GM11168 (cell line): ENCODE data around the gene KLHDC7B.
"Not testable (repeated sequence)": the region's sequence is repeated elsewhere in the genome, so short reads cannot be mapped to it uniquely, and the experiment has no call there.

Experiments
- in situ Hi-C: fragments of 300-500 bp; cut with MboI; formaldehyde crosslinking; loops from one replicate; pipeline ENCODE4 v1.12.0; 2022; ENCODE audit warnings: low sequenced_read_pairs; ENCODE audit not compliant: unreplicated experiment

KLHDC7B gene

DNA sequence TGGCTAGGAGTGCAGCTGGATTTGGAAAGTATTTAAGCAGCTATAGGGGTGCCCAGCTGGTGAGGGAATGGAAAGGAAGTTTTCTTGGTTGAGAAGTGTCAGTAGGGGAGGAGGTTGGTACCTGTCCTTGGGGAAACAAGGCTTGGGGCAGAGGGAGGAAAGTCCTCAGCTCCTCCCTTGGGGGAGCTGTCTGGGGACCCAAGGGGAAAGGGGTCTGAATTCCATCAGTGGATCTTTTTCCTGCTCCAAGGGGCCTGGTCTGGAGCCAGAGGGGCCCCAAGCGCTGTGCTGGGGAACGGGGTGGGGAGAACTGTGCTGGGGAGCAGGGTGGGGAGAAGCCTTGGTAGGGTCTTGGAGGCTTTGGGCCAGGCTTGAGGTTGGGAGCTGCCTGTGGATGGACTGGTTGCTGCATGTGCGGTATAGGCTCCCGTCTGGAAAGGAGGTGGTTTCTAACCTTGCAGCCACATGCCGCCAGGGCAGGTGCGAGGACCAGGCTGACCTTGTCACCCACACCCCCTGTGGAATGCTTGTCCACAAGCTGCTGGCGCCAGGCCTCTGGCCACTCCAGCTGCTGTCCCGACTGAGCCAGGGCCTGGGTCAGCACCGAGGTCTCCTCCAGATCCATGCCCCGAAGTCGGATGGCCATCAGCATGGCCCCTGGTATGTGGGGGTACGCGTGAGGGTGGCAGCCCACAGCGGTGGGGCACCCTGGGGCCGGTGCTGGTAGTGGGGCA is 16.9 kb upstream of the KLHDC7B start:
- in situ Hi-C loops: no loop called here

DNA sequence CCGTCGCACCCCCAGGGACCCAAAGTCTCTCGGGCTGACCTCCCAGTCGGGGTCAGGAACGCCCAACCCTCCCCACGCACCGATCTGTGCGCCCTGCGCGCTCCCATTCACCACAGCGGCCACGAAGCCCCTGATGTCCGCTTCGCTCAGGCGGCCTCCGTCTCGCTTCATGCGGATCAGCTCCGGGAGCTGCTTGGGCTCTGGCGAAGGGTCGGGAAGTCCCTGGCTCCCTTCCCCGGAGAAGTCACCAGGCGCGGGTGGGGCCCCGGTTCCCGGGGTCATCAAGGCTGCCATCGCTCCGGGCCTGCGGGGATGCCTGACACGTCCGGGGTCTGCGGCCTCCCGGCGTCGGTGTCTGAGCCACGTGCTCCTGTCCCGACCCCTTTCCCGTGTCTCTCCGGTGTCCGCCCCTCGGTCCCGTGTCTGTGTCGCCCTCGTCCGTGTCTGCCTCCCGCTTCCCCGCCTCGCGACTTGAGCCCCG is 16.2 kb upstream of the KLHDC7B start:
- in situ Hi-C loops: no loop called here

GRCh38 chr22:50529897-50530579 is 15.7 kb upstream of the KLHDC7B start, which contains the start of gene TYMP:
TSS of gene TYMP (minus strand) at chr22:50530012. CDS start at chr22:50529709, 303 bp downstream.
- in situ Hi-C loops: no loop called here

- in situ Hi-C loops: no loop called here
Measured at GRCh38 chr22:50530580-50530876, 15.2 kb upstream of the KLHDC7B start.

DNA sequence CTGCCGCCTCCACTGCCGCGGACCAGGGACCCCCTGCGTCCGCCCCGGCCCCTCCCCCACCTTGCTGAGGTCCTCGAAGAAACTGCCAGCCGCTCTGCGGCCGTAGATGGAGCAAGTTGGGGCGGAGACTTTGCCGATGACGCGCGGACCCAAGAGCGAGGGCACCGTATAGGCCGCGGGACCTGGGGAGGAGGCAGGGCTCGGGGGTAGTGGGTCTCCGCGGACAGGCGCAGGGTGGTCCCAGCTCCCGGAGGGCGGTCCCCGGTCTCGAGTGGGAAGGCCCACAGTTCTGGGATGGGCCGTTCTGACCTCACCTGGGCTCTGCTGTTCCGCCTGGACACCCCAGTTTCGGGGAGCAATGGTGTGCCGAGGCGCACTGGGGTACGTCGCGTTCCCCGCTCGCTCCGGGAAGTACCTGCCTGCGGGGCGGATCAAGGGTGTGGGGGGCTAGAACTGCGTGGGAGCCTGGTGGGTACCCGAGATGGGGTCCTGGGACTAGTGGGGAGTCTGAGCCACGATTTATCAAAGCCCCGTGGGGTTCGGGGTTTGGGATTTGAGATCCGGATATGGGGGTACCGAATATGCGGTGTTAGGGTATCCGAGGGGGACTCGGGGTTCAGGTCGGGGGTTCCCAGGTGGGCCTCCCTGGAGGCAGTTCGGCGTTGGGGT is 14.7 kb upstream of the KLHDC7B start:
- in situ Hi-C loops: no loop called here

- in situ Hi-C loops: no loop called here
Measured at GRCh38 chr22:50531546-50531961, 14.1 kb upstream of the KLHDC7B start.

- in situ Hi-C loops: no loop called here
Measured at GRCh38 chr22:50531962-50532674, 13.6 kb upstream of the KLHDC7B start.

DNA sequence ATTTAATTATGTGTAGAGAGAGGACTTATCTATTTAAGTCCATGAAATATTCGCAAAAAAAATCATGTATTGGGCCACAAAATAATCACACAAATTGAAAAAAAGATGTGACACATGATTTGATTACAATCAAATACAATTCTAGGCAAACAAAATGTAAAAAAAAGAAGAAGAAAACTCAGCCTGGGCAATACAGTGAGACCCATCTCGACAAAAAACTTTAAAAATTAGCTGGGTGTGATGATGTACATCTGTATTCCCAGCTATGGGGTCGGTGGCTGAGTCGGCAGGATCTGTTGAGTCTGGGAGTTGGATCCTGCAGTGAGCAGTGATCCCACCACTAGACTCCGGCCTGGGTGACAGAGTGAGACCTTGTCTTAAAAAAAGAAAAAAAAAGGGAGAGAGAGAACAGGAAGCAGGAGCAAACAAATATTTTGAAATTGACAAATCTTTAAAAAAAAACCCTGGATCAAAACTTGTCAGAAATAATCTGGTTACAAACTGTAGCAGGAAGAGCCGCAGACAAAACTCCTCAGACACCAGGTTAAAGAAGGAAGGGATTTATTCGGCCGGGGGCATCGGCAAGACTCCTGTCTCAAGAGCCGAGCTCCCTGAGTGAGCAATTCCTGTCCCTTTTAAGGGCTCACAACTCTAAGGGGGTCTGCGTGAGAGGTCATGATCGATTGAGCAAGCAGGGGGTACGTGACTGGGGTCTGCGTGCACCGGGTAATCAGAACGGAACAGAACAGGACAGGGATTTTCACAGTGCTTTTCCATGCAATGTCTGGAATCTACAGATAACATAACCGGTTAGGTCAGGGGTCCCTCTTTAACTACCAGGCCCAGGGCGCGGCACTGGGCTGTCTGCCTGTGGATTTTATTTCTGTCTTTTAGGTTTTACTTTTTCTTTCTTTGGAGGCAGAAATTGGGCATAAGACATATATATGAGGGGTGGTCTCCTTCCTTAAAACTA is 12.6 kb upstream of the KLHDC7B start:
- in situ Hi-C loops: no loop called here

- in situ Hi-C loops: not testable (repeated sequence)
Measured at GRCh38 chr22:50533856-50534711, 11.6 kb upstream of the KLHDC7B start.

GRCh38 chr22:50535113-50535512 is 10.6 kb upstream of the KLHDC7B start:
- in situ Hi-C loops: no loop called here

DNA sequence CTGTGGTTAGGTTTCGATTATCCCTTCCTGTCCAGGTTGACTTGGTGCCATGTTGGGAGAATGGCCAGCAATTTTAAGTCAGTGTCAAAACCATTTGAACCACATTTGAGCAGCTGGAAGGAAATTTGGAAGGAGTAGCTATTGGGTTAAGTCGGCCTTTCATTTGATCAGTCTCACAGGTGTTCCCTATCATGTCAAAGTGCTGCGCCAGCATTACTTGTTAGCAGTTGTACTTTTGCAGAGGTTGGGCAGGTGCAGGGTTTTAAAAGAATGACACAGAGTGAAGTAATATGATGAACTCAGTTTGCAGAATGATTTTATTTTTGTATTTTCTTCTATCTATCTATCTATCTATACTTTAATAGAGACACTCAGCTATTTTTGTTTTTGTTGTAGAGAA is 9.5 kb upstream of the KLHDC7B start:
- in situ Hi-C loops: no loop called here

GRCh38 chr22:50537765-50538164 is 7.9 kb upstream of the KLHDC7B start:
- in situ Hi-C loops: no loop called here

DNA sequence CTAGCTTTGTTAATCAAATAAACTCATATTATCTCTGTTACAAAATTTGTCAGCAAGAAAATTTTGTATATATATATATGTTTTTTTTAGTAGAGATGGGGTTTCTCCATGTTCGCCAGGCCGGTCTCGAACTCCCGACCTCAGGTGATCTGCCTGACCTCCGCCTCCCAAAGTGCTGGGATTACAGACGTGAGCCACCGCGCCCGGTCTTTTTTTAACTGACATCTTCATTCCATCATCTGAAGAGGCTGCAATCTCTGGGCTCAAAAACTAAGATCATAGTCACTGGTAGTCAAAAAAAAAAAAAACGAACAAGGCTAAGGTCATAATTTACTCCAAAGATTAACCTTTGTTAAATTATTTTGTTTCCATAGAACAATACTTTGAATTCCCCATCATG is 5.3 kb upstream of the KLHDC7B start:
- in situ Hi-C loops: no loop called here

- in situ Hi-C loops: not testable (repeated sequence)
Measured at GRCh38 chr22:50541667-50542026, 4.1 kb upstream of the KLHDC7B start.

DNA sequence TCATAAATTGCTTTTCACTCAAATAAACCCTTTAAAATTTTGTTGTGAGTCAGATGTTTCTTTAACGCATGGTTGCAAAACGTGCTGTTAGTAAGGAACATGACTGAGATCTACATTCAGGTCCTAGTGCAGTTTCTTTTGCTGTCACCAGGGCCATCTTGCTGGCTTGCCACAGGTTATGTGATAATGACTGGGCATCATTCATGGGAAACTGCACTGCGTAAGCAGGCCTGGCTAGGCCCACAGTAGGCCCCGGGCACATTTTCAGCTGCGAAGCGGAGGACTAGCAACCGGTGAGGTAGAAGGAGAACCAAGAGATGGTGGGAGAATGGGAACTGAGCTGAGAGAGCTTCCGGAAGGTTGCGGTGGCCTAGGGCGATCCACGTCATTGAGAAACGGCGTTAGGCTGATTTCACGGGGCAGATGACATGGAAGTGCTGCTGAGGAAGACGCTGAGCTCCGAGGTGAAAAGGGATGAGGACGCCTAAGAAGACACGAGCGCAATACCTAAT is 3.2 kb upstream of the KLHDC7B start:
- in situ Hi-C loops: no loop called here

GRCh38 chr22:50544078-50544745 is 1.5 kb upstream of the KLHDC7B start:
- in situ Hi-C loops: no loop called here

GRCh38 chr22:50544746-50545253 is 899 bp upstream of the KLHDC7B start:
- in situ Hi-C loops: no loop called here
